ENCODE data around the gene NUMBL.

GRCh38 chr19:40622773-40623075 lies 67.7 kb downstream of the NUMBL start:
- TF ChIP-seq CTCF (IDR thresholded peaks at IDR 0.05): no peak
- TF ChIP-seq, protein P1, sequence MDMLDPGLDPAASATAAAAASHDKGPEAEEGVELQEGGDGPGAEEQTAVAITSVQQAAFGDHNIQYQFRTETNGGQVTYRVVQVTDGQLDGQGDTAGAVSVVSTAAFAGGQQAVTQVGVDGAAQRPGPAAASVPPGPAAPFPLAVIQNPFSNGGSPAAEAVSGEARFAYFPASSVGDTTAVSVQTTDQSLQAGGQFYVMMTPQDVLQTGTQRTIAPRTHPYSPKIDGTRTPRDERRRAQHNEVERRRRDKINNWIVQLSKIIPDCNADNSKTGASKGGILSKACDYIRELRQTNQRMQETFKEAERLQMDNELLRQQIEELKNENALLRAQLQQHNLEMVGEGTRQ (IDR thresholded peaks at IDR 0.05): no peak
- TF ChIP-seq FOSL2 (IDR thresholded peaks at IDR 0.05): no peak
- TF ChIP-seq FOSL2 (CRISPR knock-in tag; IDR thresholded peaks at IDR 0.05): no peak
- TF ChIP-seq RAD21 (conservative IDR thresholded peaks at IDR 0.05 in 1 of 2, IDR thresholded peaks at IDR 0.05 in 1 of 2): no peak
- TF ChIP-seq EP300 (IDR thresholded peaks at IDR 0.05): no peak
- TF ChIP-seq POLR2A (IDR thresholded peaks at IDR 0.05; ENCODE audit: low read length): no peak
- no peak for TF ChIP-seq CEBPB (IDR thresholded peaks at IDR 0.05)
- TF ChIP-seq, protein P2, sequence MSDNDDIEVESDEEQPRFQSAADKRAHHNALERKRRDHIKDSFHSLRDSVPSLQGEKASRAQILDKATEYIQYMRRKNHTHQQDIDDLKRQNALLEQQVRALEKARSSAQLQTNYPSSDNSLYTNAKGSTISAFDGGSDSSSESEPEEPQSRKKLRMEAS (IDR thresholded peaks at IDR 0.05): no peak
- no peak for TF ChIP-seq NFE2L2 (conservative IDR thresholded peaks at IDR 0.05; ENCODE audit: low read length)
- TF ChIP-seq KDM1A (IDR thresholded peaks at IDR 0.05; ENCODE audit: low read depth): no peak
- no peak for TF ChIP-seq HOXA7 (CRISPR knock-in tag; IDR thresholded peaks at IDR 0.05)
- no peak for TF ChIP-seq PBX3 (IDR thresholded peaks at IDR 0.05)

Measured in A549 (cell line).